ENCODE data around the gene TUB.

DNA sequence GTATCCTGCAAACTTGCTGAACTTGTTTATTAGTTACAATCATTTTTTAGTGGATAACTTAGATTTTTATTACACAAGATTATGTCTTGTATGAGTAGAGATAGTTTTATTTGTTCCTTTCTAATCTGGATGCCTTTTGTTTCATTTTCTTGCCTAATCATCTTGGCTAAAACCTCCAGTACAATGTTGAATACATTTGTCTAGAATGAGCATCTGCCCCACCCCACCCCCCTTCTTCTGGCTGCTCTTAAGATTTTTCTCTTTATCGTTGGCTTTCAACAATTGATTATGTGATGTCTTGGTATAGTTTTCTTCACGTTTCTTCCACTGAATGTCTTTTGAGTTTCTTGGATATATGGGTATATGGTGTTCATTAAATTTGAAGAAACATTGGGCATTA lies 37.3 kb upstream of the TUB start:
- TF ChIP-seq, protein P1, sequence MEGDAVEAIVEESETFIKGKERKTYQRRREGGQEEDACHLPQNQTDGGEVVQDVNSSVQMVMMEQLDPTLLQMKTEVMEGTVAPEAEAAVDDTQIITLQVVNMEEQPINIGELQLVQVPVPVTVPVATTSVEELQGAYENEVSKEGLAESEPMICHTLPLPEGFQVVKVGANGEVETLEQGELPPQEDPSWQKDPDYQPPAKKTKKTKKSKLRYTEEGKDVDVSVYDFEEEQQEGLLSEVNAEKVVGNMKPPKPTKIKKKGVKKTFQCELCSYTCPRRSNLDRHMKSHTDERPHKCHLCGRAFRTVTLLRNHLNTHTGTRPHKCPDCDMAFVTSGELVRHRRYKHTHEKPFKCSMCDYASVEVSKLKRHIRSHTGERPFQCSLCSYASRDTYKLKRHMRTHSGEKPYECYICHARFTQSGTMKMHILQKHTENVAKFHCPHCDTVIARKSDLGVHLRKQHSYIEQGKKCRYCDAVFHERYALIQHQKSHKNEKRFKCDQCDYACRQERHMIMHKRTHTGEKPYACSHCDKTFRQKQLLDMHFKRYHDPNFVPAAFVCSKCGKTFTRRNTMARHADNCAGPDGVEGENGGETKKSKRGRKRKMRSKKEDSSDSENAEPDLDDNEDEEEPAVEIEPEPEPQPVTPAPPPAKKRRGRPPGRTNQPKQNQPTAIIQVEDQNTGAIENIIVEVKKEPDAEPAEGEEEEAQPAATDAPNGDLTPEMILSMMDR (IDR thresholded peaks at IDR 0.05 in 8 of 11, conservative IDR thresholded peaks at IDR 0.05 in 3 of 11) = no peak
- TF ChIP-seq POLR2AphosphoS5 (IDR thresholded peaks at IDR 0.05) (no peak), POLR2A (IDR thresholded peaks at IDR 0.05) (no peak)

All from spleen (tissue), 7 donors.